ENCODE measurements around the gene RELN. TPM values are rescaled to one million over a fixed set of nuclear protein-coding genes. Genes with fewer than 3 reads are reported as not detected.

The RELN gene
- total and polyA plus RNA-seq, 2 of the 13 experiments (the other 11 are each of a cell fraction or from before 2014, with no cell fraction given) = 315 to 332 TPM

DNA sequence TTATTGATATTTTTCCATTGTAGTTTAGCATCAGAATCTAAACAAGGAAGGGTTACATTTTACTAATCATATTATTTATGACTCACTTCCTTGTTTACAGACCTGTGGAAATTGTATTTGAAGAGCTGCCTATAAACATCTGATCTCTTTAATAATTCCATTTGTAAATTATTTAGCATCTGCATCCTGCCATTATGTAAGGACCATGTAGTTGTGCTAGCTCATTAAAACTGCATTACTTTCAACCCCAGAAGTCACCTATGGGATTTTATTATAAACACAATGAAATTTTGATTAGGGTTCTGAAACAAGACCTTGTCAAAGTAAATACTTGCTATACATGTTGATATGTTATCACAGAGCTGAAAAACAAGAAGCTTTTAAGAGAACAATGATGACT is 396.6 kb downstream of the RELN start:
- Histone ChIP-seq H3K9me3 (ENCODE audit: low read length) (no peaks in the 10 kb centered on the region), H3K9ac (ENCODE audit: insufficient read depth, low read depth, low read length) (no peak overlapping the region), H3K4me3 (replicated peaks in 1 of 3; ENCODE audit: insufficient read depth in 1 of 3, low read depth in 2 of 3, low read length in 3 of 3) (no peak overlapping the region), H3K4me1 (ENCODE audit: insufficient read depth, low read length) (peaks cover 8% of the 10 kb centered on the region; the same call in 1 of the 2 replicates), H3K27ac (ENCODE audit: extremely low read length, insufficient read depth, low read length) (no peak overlapping the region), H3K36me3 (replicated peaks in 1 of 2; ENCODE audit: control insufficient read depth in 1 of 2, insufficient read depth in 2 of 2, low read length in 2 of 2) (peaks cover 1 to 42% of the 10 kb centered on the region in 2 experiments; a peak in 4 of 5 replicates), H3K27me3 (ENCODE audit: control insufficient read depth in 1 of 2, insufficient read depth in 2 of 2, low read length in 2 of 2) (no peaks in the 10 kb centered on the region), H4K20me1 (ENCODE audit: insufficient read depth, low read length) (no peaks in the 10 kb centered on the region), H3K79me2 (ENCODE audit: insufficient read depth, low read length) (no peaks in the 10 kb centered on the region), H3K4me2 (ENCODE audit: low read depth, low read length) (no peak overlapping the region), H2AFZ (ENCODE audit: low read length) (no peak overlapping the region)
- TF ChIP-seq CHD4 (IDR thresholded peaks at IDR 0.05; ENCODE audit: borderline replicate concordance, low read length) (no peak), ZNF230 (CRISPR knock-in tag; IDR thresholded peaks at IDR 0.05) (no peak), ZNF326 (CRISPR knock-in tag; IDR thresholded peaks at IDR 0.05; ENCODE audit: borderline replicate concordance) (no peak), TBP (CRISPR knock-in tag; IDR thresholded peaks at IDR 0.05) (no peak), LBX2 (CRISPR knock-in tag; IDR thresholded peaks at IDR 0.05; ENCODE audit: borderline replicate concordance) (no peak)
- TF ChIP-seq, protein P1, sequence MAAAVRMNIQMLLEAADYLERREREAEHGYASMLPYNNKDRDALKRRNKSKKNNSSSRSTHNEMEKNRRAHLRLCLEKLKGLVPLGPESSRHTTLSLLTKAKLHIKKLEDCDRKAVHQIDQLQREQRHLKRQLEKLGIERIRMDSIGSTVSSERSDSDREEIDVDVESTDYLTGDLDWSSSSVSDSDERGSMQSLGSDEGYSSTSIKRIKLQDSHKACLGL (CRISPR knock-in tag; IDR thresholded peaks at IDR 0.05) = no peak
- in situ Hi-C loops (cut with HindIII; ENCODE audit: extremely low pct_ligation_motif_present, low pct_unique_long_range_greater_than_20kb) = no loop called here
- intact Hi-C loops (cut with micrococcal nuclease; ENCODE audit: unreplicated experiment) = no loop called here
- ChIA-PET CTCF (ENCODE audit: low intra/inter-chr PET ratio, low total read pairs) (no interaction called here), POLR2A (no interaction called here)
- FAIRE-seq = no peak
- ATAC-seq = no peak
- no TSS peak for BruUV-seq (replicated peaks)
- no peak for DNase-seq (ENCODE audit: low spot score)

DNA sequence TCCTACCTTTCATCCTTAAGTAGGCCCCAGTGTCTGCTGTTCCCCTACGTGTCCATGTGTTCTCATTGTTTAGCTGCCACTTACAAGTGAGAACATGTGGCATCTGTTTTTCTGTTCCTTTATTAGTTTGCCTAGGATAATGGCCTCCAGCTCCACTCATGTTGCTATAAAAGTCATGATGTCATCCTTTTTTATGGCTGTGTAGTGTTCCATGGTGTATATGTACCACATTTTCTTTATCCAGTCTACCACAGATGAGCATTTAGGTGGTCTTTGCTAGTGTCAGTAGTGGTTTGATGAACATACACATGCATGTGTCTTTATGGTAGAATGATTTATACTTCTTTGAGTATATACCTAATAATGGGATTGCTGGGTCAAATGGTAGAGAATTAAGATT is 397.3 kb downstream of the RELN start:
- no peak for TF ChIP-seq FIP1L1 (IDR thresholded peaks at IDR 0.05; ENCODE audit: borderline replicate concordance, insufficient read depth, low read depth, low read length)
- TF ChIP-seq HDAC1 (CRISPR knock-in tag; IDR thresholded peaks at IDR 0.05) = no peak
- peak; percentile 79 for TF ChIP-seq ATF7 (IDR thresholded peaks at IDR 0.05)
- TF ChIP-seq ATF7 (CRISPR knock-in tag; IDR thresholded peaks at IDR 0.05) = no peak
- TF ChIP-seq RBM22 (optimal IDR thresholded peaks at IDR 0.05; ENCODE audit: low read length) = peak; percentile 31
- TF ChIP-seq MTA1 (CRISPR knock-in tag; IDR thresholded peaks at IDR 0.05; ENCODE audit: borderline replicate concordance) = no peak
- no peak for TF ChIP-seq NCOA5 (CRISPR knock-in tag; IDR thresholded peaks at IDR 0.05)
- TF ChIP-seq ZNF563 (CRISPR knock-in tag; IDR thresholded peaks at IDR 0.05) = no peak
- H3K9me3 ChIP-seq (ENCODE audit: low read length) = no peaks in the 10 kb centered on the region
- BruUV-seq (replicated peaks) = no TSS peak
- in situ Hi-C loops (cut with HindIII; ENCODE audit: extremely low pct_ligation_motif_present, low pct_unique_long_range_greater_than_20kb) (no loop called here), intact Hi-C loops (cut with micrococcal nuclease; ENCODE audit: unreplicated experiment) (no loop called here)
- H3K9ac ChIP-seq (ENCODE audit: insufficient read depth, low read depth, low read length) = no peak overlapping the region
- H2AFZ ChIP-seq (ENCODE audit: low read length) = no peak overlapping the region
- POLR2A ChIA-PET = no interaction called here
- 77% methylated on average over 1 of the region's 1 CpG for WGBS (ENCODE audit: low lambda C conversion rate)
- H4K20me1 ChIP-seq (ENCODE audit: insufficient read depth, low read length) = no peaks in the 10 kb centered on the region
- ATAC-seq = no peak
- CTCF ChIA-PET (ENCODE audit: low intra/inter-chr PET ratio, low total read pairs) = no interaction called here
- no peaks in the 10 kb centered on the region for H3K79me2 ChIP-seq (ENCODE audit: insufficient read depth, low read length)
- no peak for DNase-seq (ENCODE audit: low spot score)
- peaks cover 1 to 39% of the 10 kb centered on the region in 2 experiments; a peak in 4 of 5 replicates for H3K36me3 ChIP-seq (replicated peaks in 1 of 2; ENCODE audit: control insufficient read depth in 1 of 2, insufficient read depth in 2 of 2, low read length in 2 of 2)
- FAIRE-seq = no peak
- H3K27ac ChIP-seq (ENCODE audit: extremely low read length, insufficient read depth, low read length) = no peak overlapping the region
- H3K4me2 ChIP-seq (ENCODE audit: low read depth, low read length) = no peak overlapping the region
- no peaks in the 10 kb centered on the region for H3K27me3 ChIP-seq (ENCODE audit: control insufficient read depth in 1 of 2, insufficient read depth in 2 of 2, low read length in 2 of 2)
- H3K4me3 ChIP-seq (replicated peaks in 1 of 3; ENCODE audit: insufficient read depth in 1 of 3, low read depth in 2 of 3, low read length in 3 of 3) = no peak overlapping the region
- H3K4me1 ChIP-seq (ENCODE audit: insufficient read depth, low read length) = peaks cover 8% of the 10 kb centered on the region; the same call in 1 of the 2 replicates
